ENCODE results near the gene ITPKB. TPM values are rescaled to one million over a fixed set of nuclear protein-coding genes. Genes with fewer than 3 reads are reported as not detected.
"Not testable (repeated sequence)": the region's sequence is repeated elsewhere in the genome, so short reads cannot be mapped to it uniquely, and the experiment has no call there.

ITPKB gene
- total RNA-seq, 1 donor from 2014 or later: 21.2 TPM

DNA sequence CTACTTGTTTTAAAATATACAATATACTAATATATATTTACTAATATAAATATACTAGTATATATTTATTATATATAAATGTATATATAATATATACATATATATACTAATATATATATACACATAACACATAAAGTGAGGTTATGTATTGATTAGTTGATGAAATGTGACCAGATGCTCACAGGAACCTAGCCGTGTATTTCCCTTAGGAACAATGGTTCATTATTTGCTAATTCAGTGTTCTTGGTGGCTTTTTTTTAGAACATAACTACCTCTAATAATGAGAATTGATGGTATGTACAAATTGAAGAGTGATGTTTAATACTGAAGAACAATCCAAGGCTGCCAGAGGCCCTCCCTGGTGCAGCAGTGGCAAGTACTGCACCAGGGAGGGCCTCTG lies 37.9 kb upstream of the ITPKB start:
- DNase-seq (ENCODE audit: low spot score in 2 of 2, unreplicated experiment in 2 of 2): no peak
- no peak overlapping the region for H3K4me3 Mint-ChIP-seq
- H3K9me3 Mint-ChIP-seq: peaks cover 8% of the 10 kb centered on the region
- TF ChIP-seq, protein P1, sequence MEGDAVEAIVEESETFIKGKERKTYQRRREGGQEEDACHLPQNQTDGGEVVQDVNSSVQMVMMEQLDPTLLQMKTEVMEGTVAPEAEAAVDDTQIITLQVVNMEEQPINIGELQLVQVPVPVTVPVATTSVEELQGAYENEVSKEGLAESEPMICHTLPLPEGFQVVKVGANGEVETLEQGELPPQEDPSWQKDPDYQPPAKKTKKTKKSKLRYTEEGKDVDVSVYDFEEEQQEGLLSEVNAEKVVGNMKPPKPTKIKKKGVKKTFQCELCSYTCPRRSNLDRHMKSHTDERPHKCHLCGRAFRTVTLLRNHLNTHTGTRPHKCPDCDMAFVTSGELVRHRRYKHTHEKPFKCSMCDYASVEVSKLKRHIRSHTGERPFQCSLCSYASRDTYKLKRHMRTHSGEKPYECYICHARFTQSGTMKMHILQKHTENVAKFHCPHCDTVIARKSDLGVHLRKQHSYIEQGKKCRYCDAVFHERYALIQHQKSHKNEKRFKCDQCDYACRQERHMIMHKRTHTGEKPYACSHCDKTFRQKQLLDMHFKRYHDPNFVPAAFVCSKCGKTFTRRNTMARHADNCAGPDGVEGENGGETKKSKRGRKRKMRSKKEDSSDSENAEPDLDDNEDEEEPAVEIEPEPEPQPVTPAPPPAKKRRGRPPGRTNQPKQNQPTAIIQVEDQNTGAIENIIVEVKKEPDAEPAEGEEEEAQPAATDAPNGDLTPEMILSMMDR (IDR thresholded peaks at IDR 0.05; ENCODE audit: unreplicated experiment): no peak
- no peaks in the 10 kb centered on the region for H3K27me3 Mint-ChIP-seq (ENCODE audit: low read depth)
- no peaks in the 10 kb centered on the region for H3K36me3 Mint-ChIP-seq
- peaks cover 4% of the 10 kb centered on the region for H3K4me1 Mint-ChIP-seq
- H3K27ac Mint-ChIP-seq: no peak overlapping the region

DNA sequence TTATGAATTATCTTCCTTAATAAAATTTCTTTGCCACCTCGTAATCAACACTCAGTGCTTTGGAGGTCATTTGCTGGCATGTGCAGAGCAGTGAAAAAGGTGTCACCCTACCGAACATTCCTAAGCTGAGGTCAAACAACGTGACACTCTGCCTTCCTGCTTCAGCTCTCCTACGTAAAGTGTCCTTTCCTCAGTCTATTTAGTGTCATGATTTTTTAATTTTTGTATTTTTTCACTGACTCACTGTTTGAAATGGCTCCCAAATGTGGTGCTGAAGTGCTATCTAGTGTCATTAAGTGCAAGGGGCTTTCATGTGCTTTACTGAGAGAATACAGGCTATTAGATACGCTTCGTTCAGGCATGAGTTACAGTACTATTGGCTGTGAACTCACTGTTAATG lies 37.0 kb upstream of the ITPKB start:
- H3K36me3 Mint-ChIP-seq: no peaks in the 10 kb centered on the region
- TF ChIP-seq, protein P1 (IDR thresholded peaks at IDR 0.05; ENCODE audit: unreplicated experiment): no peak
- peaks cover 6% of the 10 kb centered on the region for H3K9me3 Mint-ChIP-seq
- H3K27ac Mint-ChIP-seq: no peak overlapping the region
- peaks cover 4% of the 10 kb centered on the region for H3K4me1 Mint-ChIP-seq
- H3K4me3 Mint-ChIP-seq: no peak overlapping the region
- DNase-seq (ENCODE audit: low spot score in 2 of 2, unreplicated experiment in 2 of 2): no peak
- H3K27me3 Mint-ChIP-seq (ENCODE audit: low read depth): no peaks in the 10 kb centered on the region

DNA sequence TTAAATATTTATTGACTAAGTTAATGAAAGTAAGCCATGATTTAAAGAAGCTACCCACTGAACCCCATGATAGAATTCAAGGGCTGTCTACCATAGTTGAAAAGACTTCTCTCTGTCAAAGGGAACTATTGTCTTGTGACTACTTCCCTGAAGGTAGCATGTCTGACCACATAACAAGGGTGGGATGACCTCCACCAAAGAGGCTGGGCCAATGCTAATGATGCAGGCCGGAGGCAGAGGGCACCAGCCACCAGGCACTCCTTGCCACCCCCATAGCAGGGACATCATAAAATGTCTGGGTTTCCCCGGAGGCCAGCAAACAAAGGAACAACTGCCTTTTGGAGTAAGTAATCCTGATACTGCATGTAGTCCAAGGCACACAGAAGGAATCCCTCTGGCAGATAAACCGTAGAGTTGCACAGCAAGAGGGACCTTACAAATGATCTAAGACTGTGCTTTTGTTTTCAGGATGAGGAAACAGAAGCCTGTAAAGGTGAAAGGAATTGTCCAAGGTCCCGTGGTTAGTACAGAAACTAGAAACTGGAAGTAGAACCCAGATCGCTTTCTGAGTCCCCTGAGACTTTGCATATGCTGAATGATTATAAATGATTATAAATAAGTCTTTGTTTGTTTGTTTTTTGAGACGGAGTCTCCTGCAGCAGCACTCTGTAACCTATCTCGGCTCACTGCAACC lies 33.5 kb upstream of the ITPKB start:
- H3K4me3 Mint-ChIP-seq: no peak overlapping the region
- H3K9me3 Mint-ChIP-seq: peaks cover 6% of the 10 kb centered on the region
- DNase-seq (ENCODE audit: low spot score in 2 of 2, unreplicated experiment in 2 of 2): no peak
- H3K27me3 Mint-ChIP-seq (ENCODE audit: low read depth): no peaks in the 10 kb centered on the region
- H3K36me3 Mint-ChIP-seq: no peaks in the 10 kb centered on the region
- TF ChIP-seq, protein P1 (IDR thresholded peaks at IDR 0.05; ENCODE audit: unreplicated experiment): no peak
- no peak overlapping the region for H3K27ac Mint-ChIP-seq
- no peaks in the 10 kb centered on the region for H3K4me1 Mint-ChIP-seq

DNA sequence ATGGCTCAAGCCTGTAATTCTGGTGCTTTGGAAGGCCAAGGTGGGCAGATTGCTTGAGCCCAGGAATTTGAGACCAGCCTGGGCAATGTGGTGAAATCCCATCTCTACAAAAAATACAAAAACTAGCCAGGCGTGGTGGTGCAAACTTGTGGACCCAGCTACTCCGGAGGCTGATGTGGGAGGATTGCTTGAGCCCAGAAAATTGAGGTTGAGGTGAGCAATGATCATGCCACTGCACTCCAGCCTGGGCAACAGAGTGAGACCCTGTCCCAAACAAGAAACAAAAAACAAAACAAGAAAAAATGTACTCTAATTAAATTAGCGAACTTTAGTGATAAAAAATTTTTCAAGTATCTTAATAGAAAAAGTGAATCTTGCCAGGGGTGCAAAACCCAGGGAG lies 28.1 kb upstream of the ITPKB start:
- not testable (repeated sequence) for DNase-seq (ENCODE audit: low spot score in 2 of 2, unreplicated experiment in 2 of 2); H3K27ac Mint-ChIP-seq; H3K4me3 Mint-ChIP-seq; H3K36me3 Mint-ChIP-seq; H3K27me3 Mint-ChIP-seq (ENCODE audit: low read depth); H3K9me3 Mint-ChIP-seq
- peaks cover 13% of the 10 kb centered on the region for H3K4me1 Mint-ChIP-seq

DNA sequence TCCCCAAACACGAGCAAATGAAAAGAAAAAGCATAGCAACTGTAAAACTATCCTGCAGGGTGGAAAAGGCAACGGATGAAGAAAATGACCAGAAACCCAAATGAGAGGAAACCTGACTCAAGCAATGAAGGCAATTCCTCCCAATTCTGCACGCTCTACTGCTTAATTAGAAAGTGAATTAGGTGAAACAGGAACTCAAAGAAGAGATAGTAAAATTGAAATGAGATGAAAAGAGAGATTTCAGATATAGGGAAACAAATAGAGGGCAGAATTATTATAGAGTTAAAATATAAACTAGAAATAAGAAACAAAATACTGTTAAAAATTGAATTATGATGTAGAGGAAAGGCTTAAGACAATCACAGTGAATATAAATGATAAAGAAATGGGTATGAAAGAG lies 27.5 kb upstream of the ITPKB start:
- no peaks in the 10 kb centered on the region for H3K36me3 Mint-ChIP-seq
- TF ChIP-seq, protein P1 (IDR thresholded peaks at IDR 0.05; ENCODE audit: unreplicated experiment): no peak
- H3K4me1 Mint-ChIP-seq: peaks cover 13% of the 10 kb centered on the region
- no peak for DNase-seq (ENCODE audit: low spot score in 2 of 2, unreplicated experiment in 2 of 2)
- H3K9me3 Mint-ChIP-seq: no peaks in the 10 kb centered on the region
- no peak overlapping the region for H3K27ac Mint-ChIP-seq
- no peak overlapping the region for H3K4me3 Mint-ChIP-seq
- H3K27me3 Mint-ChIP-seq (ENCODE audit: low read depth): no peaks in the 10 kb centered on the region

DNA sequence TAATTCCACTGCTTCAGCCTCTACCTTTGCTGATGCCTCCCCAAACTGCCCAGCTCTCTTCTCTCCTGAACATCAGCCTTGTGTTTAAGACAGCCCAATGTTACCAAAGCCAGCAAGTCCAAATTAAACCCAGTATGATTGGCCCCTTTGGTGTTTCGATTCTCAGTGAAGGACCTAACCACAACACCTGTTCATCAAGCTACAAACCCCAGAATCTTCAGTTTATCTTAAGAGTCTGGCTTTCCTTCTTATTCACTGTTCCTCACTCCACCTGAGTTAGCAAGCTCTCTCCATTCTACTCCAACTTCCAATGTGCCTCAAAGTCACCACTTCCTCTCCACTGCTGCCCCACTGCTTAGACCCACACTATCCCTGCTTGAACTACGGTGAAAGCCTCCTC lies 25.5 kb upstream of the ITPKB start:
- H3K27me3 Mint-ChIP-seq (ENCODE audit: low read depth): no peaks in the 10 kb centered on the region
- H3K27ac Mint-ChIP-seq: no peak overlapping the region
- peaks cover 13% of the 10 kb centered on the region for H3K4me1 Mint-ChIP-seq
- no peak overlapping the region for H3K4me3 Mint-ChIP-seq
- H3K36me3 Mint-ChIP-seq: no peaks in the 10 kb centered on the region
- no peaks in the 10 kb centered on the region for H3K9me3 Mint-ChIP-seq
- no peak for DNase-seq (ENCODE audit: low spot score in 2 of 2, unreplicated experiment in 2 of 2)
- TF ChIP-seq, protein P1 (IDR thresholded peaks at IDR 0.05; ENCODE audit: unreplicated experiment): no peak

Data from mesothelial cell of epicardium (in vitro differentiated cells).